Nephron (organoid): ENCODE data around the gene HMCN2.

Experiments
- H3K27ac Mint-ChIP-seq, 3 experiments: 2 replicates each; pipeline ENCODE4 v1.8.0; 2020; ENCODE audit warnings: mixed read lengths in 3 of 3, mild to moderate bottlenecking in 2 of 3, moderate library complexity in 1 of 3
- H3K27me3 Mint-ChIP-seq: 2 replicates; pipeline ENCODE4 v1.8.0; 2021; ENCODE audit warnings: low read depth, mild to moderate bottlenecking, moderate library complexity, mixed read lengths
- H3K36me3 Mint-ChIP-seq: 2 replicates; pipeline ENCODE4 v1.8.0; 2020; ENCODE audit warnings: low read depth, mixed read lengths
- H3K4me1 Mint-ChIP-seq: 2 replicates; pipeline ENCODE4 v1.8.0; 2020; ENCODE audit warnings: mixed read lengths
- H3K4me3 Mint-ChIP-seq, 3 experiments: 2 replicates each; pipeline ENCODE4 v1.8.0; 2020; ENCODE audit warnings: mild to moderate bottlenecking in 3 of 3, mixed read lengths in 3 of 3, moderate library complexity in 2 of 3
- H3K9me3 Mint-ChIP-seq: 2 replicates; pipeline ENCODE4 v1.8.0; 2020; ENCODE audit warnings: mixed read lengths
- TF ChIP-seq, protein P1 (sequence below), 3 experiments: fragments of 200-600 bp; sonication (generic); IDR thresholded peaks; one replicate each; pipeline ENCODE4 v1.5.0; 2021; ENCODE audit warnings: antibody characterized with exemption in 3 of 3; ENCODE audit not compliant: unreplicated experiment in 3 of 3

The HMCN2 gene

DNA sequence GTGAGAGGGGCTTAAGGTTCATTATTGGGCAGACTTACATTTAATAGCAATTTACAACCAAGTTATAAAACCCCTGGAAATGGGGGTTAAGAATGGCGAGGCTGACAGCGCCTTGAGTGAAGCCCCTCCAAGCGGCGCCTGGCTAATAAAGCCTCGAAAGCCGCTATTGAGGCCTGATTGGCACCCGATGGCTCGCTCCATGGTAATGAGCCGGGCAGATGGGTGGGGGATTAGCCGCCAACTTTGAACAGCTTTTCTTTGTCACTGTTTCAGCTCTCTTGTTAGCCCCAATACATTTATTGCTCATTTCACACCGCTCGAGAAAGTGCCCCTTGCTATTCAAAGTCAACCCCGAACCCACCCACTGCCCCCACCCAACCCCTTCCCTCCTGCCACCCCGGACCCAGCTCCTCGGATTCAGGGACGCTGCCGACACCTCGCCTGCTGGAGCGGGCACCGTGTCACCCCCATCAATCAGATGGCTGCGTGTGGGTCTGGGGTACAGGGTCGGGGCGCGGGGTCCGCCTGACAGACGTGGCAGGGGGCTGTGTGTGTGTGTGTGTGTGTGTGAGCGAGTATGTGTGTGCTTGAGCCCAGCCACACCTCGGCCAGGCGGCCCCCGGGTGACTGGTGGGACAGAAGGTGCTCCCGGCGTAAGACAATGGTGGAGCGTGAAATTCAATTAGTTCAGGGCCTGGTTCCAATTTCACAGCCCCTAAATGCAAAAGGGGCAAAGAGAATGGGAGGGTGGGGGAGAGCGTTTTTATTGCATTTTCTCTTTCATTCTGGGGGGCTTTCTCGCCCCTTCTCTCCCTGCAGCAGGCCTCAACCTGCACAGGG is 213.4 kb downstream of the HMCN2 start:
- peaks cover 5% of the 10 kb centered on the region for H3K36me3 Mint-ChIP-seq
- no peaks in the 10 kb centered on the region for H3K9me3 Mint-ChIP-seq
- H3K4me1 Mint-ChIP-seq = peaks cover 30% of the 10 kb centered on the region
- TF ChIP-seq, protein P1, sequence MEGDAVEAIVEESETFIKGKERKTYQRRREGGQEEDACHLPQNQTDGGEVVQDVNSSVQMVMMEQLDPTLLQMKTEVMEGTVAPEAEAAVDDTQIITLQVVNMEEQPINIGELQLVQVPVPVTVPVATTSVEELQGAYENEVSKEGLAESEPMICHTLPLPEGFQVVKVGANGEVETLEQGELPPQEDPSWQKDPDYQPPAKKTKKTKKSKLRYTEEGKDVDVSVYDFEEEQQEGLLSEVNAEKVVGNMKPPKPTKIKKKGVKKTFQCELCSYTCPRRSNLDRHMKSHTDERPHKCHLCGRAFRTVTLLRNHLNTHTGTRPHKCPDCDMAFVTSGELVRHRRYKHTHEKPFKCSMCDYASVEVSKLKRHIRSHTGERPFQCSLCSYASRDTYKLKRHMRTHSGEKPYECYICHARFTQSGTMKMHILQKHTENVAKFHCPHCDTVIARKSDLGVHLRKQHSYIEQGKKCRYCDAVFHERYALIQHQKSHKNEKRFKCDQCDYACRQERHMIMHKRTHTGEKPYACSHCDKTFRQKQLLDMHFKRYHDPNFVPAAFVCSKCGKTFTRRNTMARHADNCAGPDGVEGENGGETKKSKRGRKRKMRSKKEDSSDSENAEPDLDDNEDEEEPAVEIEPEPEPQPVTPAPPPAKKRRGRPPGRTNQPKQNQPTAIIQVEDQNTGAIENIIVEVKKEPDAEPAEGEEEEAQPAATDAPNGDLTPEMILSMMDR (IDR thresholded peaks at IDR 0.05; ENCODE audit: unreplicated experiment in 3 of 3) = no peak
- H3K27ac Mint-ChIP-seq = peak overlapping the region in 1 of 3 experiments; percentile 57
- H3K27me3 Mint-ChIP-seq = peaks cover 55% of the 10 kb centered on the region
- no peak overlapping the region for H3K4me3 Mint-ChIP-seq

DNA sequence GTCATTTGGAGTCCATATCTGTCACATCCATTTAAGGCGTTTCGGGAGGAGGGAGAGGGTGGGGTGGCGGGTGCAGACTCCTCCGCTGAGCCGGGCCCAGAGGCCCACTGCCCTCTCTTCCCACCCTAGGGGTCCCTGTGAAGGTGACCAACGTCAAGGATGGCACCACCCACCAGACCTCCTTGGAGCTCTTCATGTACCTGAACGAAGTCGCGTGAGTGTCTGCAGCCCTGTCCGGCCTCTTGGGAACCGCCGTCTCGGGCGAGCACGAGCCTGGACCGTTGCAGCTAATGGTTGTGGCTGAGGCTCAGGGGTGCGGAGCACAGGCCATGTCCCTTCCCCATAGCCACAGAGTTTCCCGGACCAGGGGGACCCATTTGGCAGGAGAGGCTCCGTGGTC is 214.0 kb downstream of the HMCN2 start:
- Mint-ChIP-seq H3K27ac (no peak overlapping the region), H3K36me3 (peaks cover 5% of the 10 kb centered on the region), H3K4me1 (peaks cover 31% of the 10 kb centered on the region), H3K27me3 (peaks cover 62% of the 10 kb centered on the region), H3K4me3 (no peak overlapping the region), H3K9me3 (no peaks in the 10 kb centered on the region)
- TF ChIP-seq, protein P1 (IDR thresholded peaks at IDR 0.05; ENCODE audit: unreplicated experiment in 3 of 3) = no peak

DNA sequence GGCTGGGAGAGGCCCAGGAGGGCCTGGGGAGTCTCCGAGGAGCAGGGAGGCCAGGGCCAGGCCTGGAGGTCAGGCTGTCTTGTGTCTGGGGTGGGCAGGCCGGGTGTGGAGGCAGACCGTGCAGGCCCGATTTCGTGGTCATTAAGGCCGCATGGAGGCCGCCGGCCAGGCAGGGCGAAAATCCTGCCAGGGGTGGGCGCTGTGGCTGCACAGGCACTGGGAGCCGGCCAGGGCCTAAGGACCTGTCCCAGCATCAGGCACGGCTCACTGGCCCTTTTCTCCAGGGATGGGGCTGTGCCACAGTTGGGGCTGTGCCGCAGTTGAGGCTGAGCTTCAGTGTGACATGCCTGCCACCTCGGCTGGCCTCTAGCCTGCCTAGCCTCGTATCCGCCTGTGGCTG is 215.1 kb downstream of the HMCN2 start:
- Mint-ChIP-seq H3K36me3 (peaks cover 5% of the 10 kb centered on the region), H3K4me1 (peaks cover 33% of the 10 kb centered on the region), H3K9me3 (no peaks in the 10 kb centered on the region), H3K27ac (no peak overlapping the region), H3K4me3 (no peak overlapping the region), H3K27me3 (peaks cover 60% of the 10 kb centered on the region)
- TF ChIP-seq, protein P1 (IDR thresholded peaks at IDR 0.05; ENCODE audit: unreplicated experiment in 3 of 3) = no peak

DNA sequence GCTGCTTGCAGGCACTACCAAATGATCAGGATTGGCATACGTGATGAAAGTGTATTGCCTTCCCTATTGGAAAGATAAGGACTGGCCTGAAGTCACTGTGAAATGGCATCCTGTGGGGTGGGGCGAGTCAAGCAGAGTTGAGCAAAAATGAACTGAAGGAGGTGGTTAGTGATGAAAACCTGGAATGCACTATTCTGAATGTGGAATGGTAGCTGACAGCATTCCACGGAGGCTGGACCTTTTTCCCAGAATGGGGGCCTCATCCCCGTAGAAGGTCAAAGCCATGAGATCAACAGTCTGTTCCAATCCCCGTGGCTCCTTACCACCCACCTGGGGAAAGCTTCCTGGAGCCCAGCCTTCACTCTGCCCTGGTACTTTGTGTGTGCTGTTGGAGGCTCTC is 216.9 kb downstream of the HMCN2 start:
- H3K4me1 Mint-ChIP-seq = peaks cover 28% of the 10 kb centered on the region
- peaks cover 56% of the 10 kb centered on the region for H3K27me3 Mint-ChIP-seq
- no peaks in the 10 kb centered on the region for H3K9me3 Mint-ChIP-seq
- H3K36me3 Mint-ChIP-seq = peaks cover 5% of the 10 kb centered on the region
- no peak overlapping the region for H3K4me3 Mint-ChIP-seq
- H3K27ac Mint-ChIP-seq = no peak overlapping the region
- TF ChIP-seq, protein P1 (IDR thresholded peaks at IDR 0.05; ENCODE audit: unreplicated experiment in 3 of 3) = no peak

DNA sequence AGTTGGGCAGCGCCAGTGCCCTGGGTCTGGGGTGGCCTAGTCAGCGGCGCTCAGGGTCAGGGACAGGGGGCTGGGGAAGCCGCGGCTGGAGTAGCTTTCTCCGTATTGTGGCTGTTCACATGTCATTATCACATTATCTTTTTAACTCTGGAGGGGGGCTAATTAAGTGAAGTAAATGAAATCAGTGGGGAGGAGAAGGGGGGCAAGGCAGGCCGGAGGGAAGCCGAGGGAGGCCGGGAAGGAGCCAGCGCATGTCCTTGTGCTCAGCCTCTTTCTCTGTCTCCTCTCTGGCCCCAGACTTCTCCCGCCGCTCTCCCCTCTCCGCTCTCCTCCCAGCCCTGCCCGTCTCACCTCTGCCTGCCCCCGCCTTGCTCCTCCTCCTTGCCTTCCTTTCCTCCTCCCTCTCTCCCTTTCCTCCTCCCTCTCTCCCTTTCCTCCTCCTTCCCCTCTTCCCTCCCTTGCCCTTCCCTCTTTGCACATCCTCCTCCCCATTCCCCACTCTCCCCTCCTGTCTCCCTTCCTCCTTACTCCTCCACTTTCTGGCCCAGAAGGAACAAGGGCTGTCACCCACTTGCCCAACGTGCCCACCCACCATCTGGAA is 217.9 kb downstream of the HMCN2 start:
- Mint-ChIP-seq H3K27ac (peak overlapping the region in 1 of 3 experiments; percentile 5), H3K9me3 (no peaks in the 10 kb centered on the region), H3K4me3 (peak overlapping the region in 1 of 3 experiments; percentile 23), H3K4me1 (peaks cover 28% of the 10 kb centered on the region), H3K27me3 (peaks cover 59% of the 10 kb centered on the region), H3K36me3 (peaks cover 5% of the 10 kb centered on the region)
- TF ChIP-seq, protein P1 (IDR thresholded peaks at IDR 0.05; ENCODE audit: unreplicated experiment in 3 of 3) = no peak
